GM19328 (cell line): Measurements from ENCODE around the gene NAV3.

Experiments used
- ATAC-seq: cut with Tn5 transposase; IDR thresholded peaks from one replicate; pipeline ENCODE4 v1.9.1; 2021; ENCODE audit warnings: mild to moderate bottlenecking, moderate library complexity; ENCODE audit not compliant: unreplicated experiment

The NAV3 gene

GRCh38 chr12:77841521-77841920 is 10.8 kb downstream of the NAV3 start:
- no peak for ATAC-seq

- ATAC-seq = no peak
Measured at GRCh38 chr12:77842430-77842829, 11.7 kb downstream of the NAV3 start.

- no peak for ATAC-seq
Measured at GRCh38 chr12:77845831-77846230, 15.1 kb downstream of the NAV3 start.

- ATAC-seq = peak; percentile 98
Measured at GRCh38 chr12:77847060-77847541, 16.4 kb downstream of the NAV3 start.

GRCh38 chr12:77847680-77848431 is 17.2 kb downstream of the NAV3 start:
- ATAC-seq = no peak

- ATAC-seq = no peak
Measured at GRCh38 chr12:77850129-77850528, 19.4 kb downstream of the NAV3 start.

- ATAC-seq = no peak
Measured at GRCh38 chr12:77850698-77851097, 20.0 kb downstream of the NAV3 start.

- no peak for ATAC-seq
Measured at GRCh38 chr12:77855548-77855947, 24.9 kb downstream of the NAV3 start.

GRCh38 chr12:77861317-77861716 is 30.6 kb downstream of the NAV3 start:
- ATAC-seq = no peak

GRCh38 chr12:77865178-77865577 is 34.5 kb downstream of the NAV3 start:
- no peak for ATAC-seq

- ATAC-seq = no peak
Measured at GRCh38 chr12:77878901-77879300, 48.2 kb downstream of the NAV3 start.

- ATAC-seq = peak; percentile 59
Measured at GRCh38 chr12:77882709-77883108, 52.0 kb downstream of the NAV3 start.

GRCh38 chr12:77888611-77889010 is 57.9 kb downstream of the NAV3 start:
- no peak for ATAC-seq

- ATAC-seq = no peak
Measured at GRCh38 chr12:77891518-77892147, 60.9 kb downstream of the NAV3 start.

GRCh38 chr12:77893918-77894317 is 63.2 kb downstream of the NAV3 start:
- no peak for ATAC-seq

GRCh38 chr12:77894556-77894955 is 63.9 kb downstream of the NAV3 start:
- no peak for ATAC-seq

- no peak for ATAC-seq
Measured at GRCh38 chr12:77895699-77896098, 65.0 kb downstream of the NAV3 start.

- ATAC-seq = no peak
Measured at GRCh38 chr12:77907936-77908335, 77.2 kb downstream of the NAV3 start.

- ATAC-seq = no peak
Measured at GRCh38 chr12:77914081-77914488, 83.4 kb downstream of the NAV3 start.

- ATAC-seq = no peak
Measured at GRCh38 chr12:77915071-77915600, 84.4 kb downstream of the NAV3 start.

- no peak for ATAC-seq
Measured at GRCh38 chr12:77916276-77916675, 85.6 kb downstream of the NAV3 start.

- no peak for ATAC-seq
Measured at GRCh38 chr12:77918046-77918445, 87.4 kb downstream of the NAV3 start.
